Astrocyte of the cerebellum (primary cell): ENCODE data around the gene PRRC1.
"Not testable (repeated sequence)": the region's sequence is repeated elsewhere in the genome, so short reads cannot be mapped to it uniquely, and the experiment has no call there.

Source experiments
- DNase-seq: peaks from one replicate; pipeline ENCODE4 v3.0.0-alpha.2; 2011; ENCODE audit warnings: low read depth
- H3K4me3 ChIP-seq: 2 replicates; pipeline ENCODE4 v1.5.1; 2011; ENCODE audit warnings: mild to moderate bottlenecking, low read depth, low read length, moderate library complexity
- CTCF ChIP-seq: IDR thresholded peaks from 2 replicates; pipeline ENCODE4 v1.5.1; 2012; ENCODE audit warnings: low read length, low read depth, moderate library complexity, mild to moderate bottlenecking; ENCODE audit errors: missing control alignments
- in situ Hi-C: cut with HindIII; loops from 2 replicates; pipeline ENCODE4 v1.10.0; 2017; ENCODE audit warnings: low sequenced_read_pairs

Gene PRRC1

GRCh38 chr5:127536687-127537086 lies 19.2 kb downstream of the PRRC1 start:
- no peak overlapping the region for H3K4me3 ChIP-seq
- DNase-seq: no peak
- TF ChIP-seq CTCF: no peak
- in situ Hi-C loops: no loop called here

GRCh38 chr5:127540553-127540952 lies 23.1 kb downstream of the PRRC1 start:
- H3K4me3 ChIP-seq, in situ Hi-C loops: not testable (repeated sequence)

GRCh38 chr5:127545249-127545648 lies 27.8 kb downstream of the PRRC1 start:
- DNase-seq, in situ Hi-C loops, H3K4me3 ChIP-seq: not testable (repeated sequence)

More at GRCh38 chr5:127540553-127540952, 23.1 kb downstream of the PRRC1 start:
- DNase-seq: not testable (repeated sequence)

GRCh38 chr5:127549551-127549950 lies 32.1 kb downstream of the PRRC1 start:
- no peak overlapping the region for H3K4me3 ChIP-seq
- TF ChIP-seq CTCF: no peak
- in situ Hi-C loops: no loop called here
- no peak for DNase-seq

- H3K4me3 ChIP-seq: no peak overlapping the region
- in situ Hi-C loops: no loop called here
- no peak for TF ChIP-seq CTCF
- no peak for DNase-seq
Observed at GRCh38 chr5:127550652-127551409, 33.4 kb downstream of the PRRC1 start.

- TF ChIP-seq CTCF: no peak
- no peak overlapping the region for H3K4me3 ChIP-seq
- in situ Hi-C loops: no loop called here
- no peak for DNase-seq
Observed at GRCh38 chr5:127551410-127552041, 34.1 kb downstream of the PRRC1 start.

GRCh38 chr5:127555826-127556225 lies 38.4 kb downstream of the PRRC1 start:
- in situ Hi-C loops: no loop called here
- no peak for DNase-seq
- no peak overlapping the region for H3K4me3 ChIP-seq
- no peak for TF ChIP-seq CTCF
